Neutrophil (primary cell): ENCODE results near the gene SPIRE2.
"Not testable (repeated sequence)": the region's sequence is repeated elsewhere in the genome, so short reads cannot be mapped to it uniquely, and the experiment has no call there.

ENCODE experiments used
- H3K27ac ChIP-seq: fragments of 200-600 bp; sonication (generic); 2 replicates; pipeline ENCODE4 v1.5.1; 2016; ENCODE audit warnings: mild to moderate bottlenecking, moderate library complexity
- H3K27me3 ChIP-seq: fragments of 200-600 bp; sonication (generic); 2 replicates; pipeline ENCODE4 v1.6.0; 2016; ENCODE audit warnings: mild to moderate bottlenecking
- H3K36me3 ChIP-seq: fragments of 200-600 bp; sonication (generic); 2 replicates; pipeline ENCODE4 v1.5.1; 2017
- H3K4me1 ChIP-seq, 2 experiments: fragments of 200-600 bp in 1 of 2; sonication (generic) in 1 of 2; 1 replicate in 1 of 2; 2 replicates in 1 of 2; pipeline versions ENCODE4 v1.5.1 to v1.6.1; 2013 to 2016; ENCODE audit warnings: low read depth in 1 of 2, low read length in 1 of 2, mild to moderate bottlenecking in 1 of 2, moderate library complexity in 1 of 2; ENCODE audit not compliant: control insufficient read depth in 1 of 2, insufficient read depth in 1 of 2
- H3K4me3 ChIP-seq, 2 experiments: fragments of 200-600 bp in 1 of 2; sonication (generic) in 1 of 2; 1 replicate in 1 of 2; 2 replicates in 1 of 2; pipeline ENCODE4 v1.5.1; 2013 to 2016; ENCODE audit warnings: low read depth in 1 of 2, low read length in 1 of 2, mild to moderate bottlenecking in 1 of 2, moderate library complexity in 1 of 2
- H3K9me3 ChIP-seq: fragments of 200-600 bp; sonication (generic); 2 replicates; pipeline ENCODE4 v1.5.1; 2016
- TF ChIP-seq, protein P1 (sequence below): fragments of 200-600 bp; sonication (generic); IDR thresholded peaks from 2 replicates; pipeline ENCODE4 v1.5.1; 2016; ENCODE audit warnings: antibody characterized with exemption

The SPIRE2 gene

DNA sequence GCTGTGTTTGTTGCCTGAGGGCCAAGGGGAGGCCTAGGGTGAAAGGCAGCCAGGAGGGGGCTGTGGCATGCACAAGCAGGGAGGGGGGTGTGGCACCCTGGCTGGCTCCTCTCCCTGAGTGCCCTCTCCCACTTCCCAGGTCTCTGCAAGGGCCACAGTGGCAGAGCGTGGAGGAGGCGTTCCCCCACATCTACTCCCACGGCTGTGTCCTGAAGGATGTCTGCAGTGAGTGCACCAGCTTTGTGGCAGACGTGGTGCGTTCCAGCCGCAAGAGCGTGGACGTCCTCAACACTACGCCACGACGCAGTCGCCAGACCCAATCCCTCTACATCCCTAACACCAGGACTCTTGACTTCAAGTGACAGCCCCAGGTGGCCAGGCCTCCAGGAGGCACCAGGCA, 41.6 kb downstream of the SPIRE2 start:
- Histone ChIP-seq H3K36me3 (peaks cover 3% of the 10 kb centered on the region), H3K27ac (no peak overlapping the region), H3K4me3 (no peak overlapping the region), H3K4me1 (peaks cover 13 to 20% of the 10 kb centered on the region in 2 experiments), H3K9me3 (no peaks in the 10 kb centered on the region), H3K27me3 (no peaks in the 10 kb centered on the region)
- TF ChIP-seq, protein P1, sequence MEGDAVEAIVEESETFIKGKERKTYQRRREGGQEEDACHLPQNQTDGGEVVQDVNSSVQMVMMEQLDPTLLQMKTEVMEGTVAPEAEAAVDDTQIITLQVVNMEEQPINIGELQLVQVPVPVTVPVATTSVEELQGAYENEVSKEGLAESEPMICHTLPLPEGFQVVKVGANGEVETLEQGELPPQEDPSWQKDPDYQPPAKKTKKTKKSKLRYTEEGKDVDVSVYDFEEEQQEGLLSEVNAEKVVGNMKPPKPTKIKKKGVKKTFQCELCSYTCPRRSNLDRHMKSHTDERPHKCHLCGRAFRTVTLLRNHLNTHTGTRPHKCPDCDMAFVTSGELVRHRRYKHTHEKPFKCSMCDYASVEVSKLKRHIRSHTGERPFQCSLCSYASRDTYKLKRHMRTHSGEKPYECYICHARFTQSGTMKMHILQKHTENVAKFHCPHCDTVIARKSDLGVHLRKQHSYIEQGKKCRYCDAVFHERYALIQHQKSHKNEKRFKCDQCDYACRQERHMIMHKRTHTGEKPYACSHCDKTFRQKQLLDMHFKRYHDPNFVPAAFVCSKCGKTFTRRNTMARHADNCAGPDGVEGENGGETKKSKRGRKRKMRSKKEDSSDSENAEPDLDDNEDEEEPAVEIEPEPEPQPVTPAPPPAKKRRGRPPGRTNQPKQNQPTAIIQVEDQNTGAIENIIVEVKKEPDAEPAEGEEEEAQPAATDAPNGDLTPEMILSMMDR = no peak

DNA sequence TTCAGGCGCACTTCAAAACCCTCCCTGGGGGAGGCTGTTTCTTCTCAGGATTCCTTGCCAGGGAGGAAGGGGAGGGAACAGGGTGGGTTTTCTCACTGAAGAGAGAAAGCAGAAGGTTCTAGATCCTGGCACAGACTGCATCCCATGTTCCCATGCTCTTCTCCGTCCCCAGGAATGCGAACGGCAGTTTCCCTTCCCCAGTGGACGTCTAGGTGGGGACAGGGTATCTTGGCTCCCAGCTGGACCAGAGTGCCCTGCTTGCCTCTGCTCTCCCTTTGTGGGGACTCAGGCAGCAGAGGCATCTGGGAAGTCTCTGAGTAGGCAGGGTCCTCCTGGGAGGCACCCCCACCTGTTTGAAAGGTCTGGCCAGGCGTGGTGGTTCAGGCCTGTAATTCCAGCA, 42.2 kb downstream of the SPIRE2 start:
- peaks cover 13 to 21% of the 10 kb centered on the region in 2 experiments for H3K4me1 ChIP-seq
- H3K36me3 ChIP-seq = peaks cover 7% of the 10 kb centered on the region
- H3K27me3 ChIP-seq = no peaks in the 10 kb centered on the region
- TF ChIP-seq, protein P1 = no peak
- H3K4me3 ChIP-seq = no peak overlapping the region
- H3K9me3 ChIP-seq = no peaks in the 10 kb centered on the region
- no peak overlapping the region for H3K27ac ChIP-seq

DNA sequence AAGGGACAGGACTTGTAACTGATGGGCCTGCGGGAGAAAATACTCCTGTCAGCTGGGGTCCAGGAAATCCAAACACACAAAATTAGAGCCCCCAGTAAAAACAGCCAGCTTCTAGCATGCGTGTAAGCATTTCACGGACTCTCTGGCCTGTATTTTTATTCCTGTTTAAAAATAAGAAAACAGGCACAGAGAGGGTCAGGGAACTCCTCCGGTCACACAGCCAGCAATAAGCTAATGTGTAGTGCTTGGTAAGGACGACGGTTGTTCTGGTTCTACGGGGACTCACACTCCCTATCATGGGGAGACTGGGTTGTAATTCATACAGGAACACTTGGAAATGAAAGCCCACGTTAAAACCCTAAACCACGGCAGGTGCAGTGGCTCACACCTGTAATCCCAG, 43.6 kb downstream of the SPIRE2 start:
- TF ChIP-seq, protein P1 = no peak

DNA sequence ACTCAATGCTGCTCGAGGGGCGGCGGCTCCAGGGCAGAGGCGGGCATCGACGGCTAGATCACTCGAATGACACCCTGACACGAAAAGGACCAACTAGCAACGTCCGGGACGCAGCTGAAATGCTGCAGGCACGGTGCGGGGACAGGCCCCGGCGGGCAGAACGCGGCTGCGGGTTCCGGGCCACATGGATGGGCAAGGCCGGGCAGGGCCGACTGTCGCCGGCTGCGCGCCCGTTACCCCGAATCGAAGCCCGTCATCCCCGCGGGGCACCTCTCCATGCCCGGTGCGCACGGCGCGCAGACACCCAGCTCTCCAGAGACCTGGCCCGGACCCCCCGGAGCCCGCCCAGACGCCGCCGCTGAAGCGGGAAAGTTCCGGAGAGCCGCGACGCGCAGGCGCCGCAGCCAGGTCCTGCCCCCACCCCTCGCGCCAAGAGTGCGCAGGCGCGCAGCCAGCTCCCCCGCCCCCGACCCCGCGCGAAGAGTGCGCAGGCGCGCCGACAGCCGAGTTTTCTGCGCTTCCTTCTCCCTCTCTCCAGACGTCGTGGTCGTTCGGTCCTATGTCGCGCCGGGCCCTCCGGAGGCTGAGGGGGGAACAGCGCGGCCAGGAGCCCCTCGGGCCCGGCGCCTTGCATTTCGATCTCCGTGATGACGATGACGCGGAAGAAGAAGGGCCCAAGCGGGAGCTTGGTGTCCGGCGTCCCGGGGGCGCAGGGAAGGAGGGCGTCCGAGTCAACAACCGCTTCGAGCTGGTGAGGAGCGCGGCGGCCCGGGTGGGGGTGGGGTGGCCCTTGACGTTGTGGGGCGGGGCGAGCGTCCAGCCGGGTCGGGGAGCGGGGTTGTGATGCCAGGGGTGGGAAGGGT, 45.1 kb downstream of the SPIRE2 start, which contains the start of gene TCF25:
Gene TCF25, plus strand, starts transcription at position 484 of the 863 bp plus-strand sequence. Its CDS starts 76 bp downstream, at position 560.
- Histone ChIP-seq H3K4me1 (peaks cover 13 to 21% of the 10 kb centered on the region in 2 experiments), H3K36me3 (peaks cover 14% of the 10 kb centered on the region), H3K27me3 (no peaks in the 10 kb centered on the region), H3K4me3 (peak within 1 kb of the TSS; percentile 89 to 99), H3K27ac (peak within 1 kb of the TSS; percentile 98), H3K9me3 (no peaks in the 10 kb centered on the region)
- TF ChIP-seq, protein P1 = no peak

More for the DNA sequence above, 43.6 kb downstream of the SPIRE2 start:
- H3K4me1 ChIP-seq = peaks cover 13 to 21% of the 10 kb centered on the region in 2 experiments
- no peak overlapping the region for H3K27ac ChIP-seq
- H3K4me3 ChIP-seq = no peak overlapping the region
- peaks cover 14% of the 10 kb centered on the region for H3K36me3 ChIP-seq
- H3K9me3 ChIP-seq = no peaks in the 10 kb centered on the region
- no peaks in the 10 kb centered on the region for H3K27me3 ChIP-seq

DNA sequence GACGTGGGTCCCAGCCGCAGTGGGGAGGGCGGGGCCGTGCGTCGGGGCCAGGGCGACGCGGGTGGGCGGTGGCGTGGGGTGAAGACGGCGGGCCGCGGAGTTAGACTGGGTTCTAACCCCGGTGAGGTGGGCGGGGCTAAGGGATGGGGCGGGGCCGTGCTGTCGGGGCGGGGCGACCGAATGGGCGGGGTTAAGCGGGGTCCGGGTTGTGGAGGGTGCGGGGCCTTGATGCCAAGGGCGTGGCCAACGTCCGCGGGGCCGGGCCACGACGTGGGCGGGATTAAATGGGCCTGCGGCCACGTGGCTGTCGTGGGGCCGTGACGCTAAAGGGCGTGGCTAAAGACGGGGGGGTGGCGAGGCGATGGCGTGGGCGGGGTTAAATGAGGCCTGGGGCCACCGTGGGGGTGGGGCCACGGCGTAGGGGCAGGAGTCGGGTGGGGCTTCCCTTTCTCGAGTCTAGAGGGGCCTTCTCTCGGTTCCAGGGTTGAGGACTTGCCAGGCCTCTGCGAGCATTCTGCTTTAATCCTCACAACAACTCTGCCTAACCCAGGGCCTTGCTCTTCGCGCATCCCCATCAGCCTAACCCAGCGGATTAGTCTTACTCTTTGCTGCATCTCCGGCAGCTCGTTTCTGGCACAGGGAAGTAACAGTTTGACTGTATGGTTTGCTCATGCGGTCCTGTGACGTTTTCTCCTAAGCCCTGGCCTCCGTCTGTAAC, 45.9 kb downstream of the SPIRE2 start:
- peak overlapping the region; percentile 89 to 99 for H3K4me3 ChIP-seq
- H3K36me3 ChIP-seq = peaks cover 22% of the 10 kb centered on the region
- H3K4me1 ChIP-seq = peaks cover 13 to 21% of the 10 kb centered on the region in 2 experiments
- no peaks in the 10 kb centered on the region for H3K27me3 ChIP-seq
- TF ChIP-seq, protein P1 = peak; percentile 16
- no peaks in the 10 kb centered on the region for H3K9me3 ChIP-seq
- H3K27ac ChIP-seq = peak overlapping the region; percentile 98

DNA sequence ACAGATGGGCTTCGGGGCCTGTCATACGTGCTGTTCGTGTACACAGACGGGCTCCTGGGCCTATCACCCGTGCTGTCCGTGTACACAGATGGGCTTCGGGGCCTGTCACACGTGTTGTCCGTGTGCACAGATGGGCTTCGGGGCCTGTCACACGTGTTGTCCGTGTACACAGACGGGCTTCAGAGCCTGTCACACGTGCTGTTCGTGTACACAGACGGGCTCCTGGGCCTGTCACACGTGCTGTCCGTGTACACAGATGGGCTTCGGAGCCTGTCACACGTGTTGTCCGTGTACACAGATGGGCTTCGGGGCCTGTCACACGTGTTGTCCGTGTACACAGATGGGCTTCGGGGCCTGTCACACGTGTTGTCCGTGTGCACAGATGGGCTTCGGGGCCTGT, 50.8 kb downstream of the SPIRE2 start:
- H3K4me1 ChIP-seq, H3K27ac ChIP-seq, H3K27me3 ChIP-seq, H3K9me3 ChIP-seq, H3K4me3 ChIP-seq: not testable (repeated sequence)
- peaks cover 70% of the 10 kb centered on the region for H3K36me3 ChIP-seq
